ENCODE measurements around the gene AKT2.

GRCh38 chr19:40285353-40286234, 449 bp upstream of the AKT2 start:
- no peak for TF ChIP-seq CTCF (IDR thresholded peaks at IDR 0.05)
- TF ChIP-seq POLR2A (IDR thresholded peaks at IDR 0.05): peak; percentile 39

All from right lobe of liver (tissue), 4 donors.